Neural cell (in vitro differentiated cells): ENCODE results near the gene PTTG1IP. TPM values are rescaled to one million over a fixed set of nuclear protein-coding genes. Genes with fewer than 3 reads are reported as not detected.
"Not testable (repeated sequence)": the region's sequence is repeated elsewhere in the genome, so short reads cannot be mapped to it uniquely, and the experiment has no call there.

Source experiments
- H2AFZ ChIP-seq: fragments of 200-600, 300-800 bp; sonication (generic), shearing (Covaris generic); 2 replicates; pipeline ENCODE4 v1.6.0; 2014; ENCODE audit warnings: low read depth, mild to moderate bottlenecking, antibody characterized with exemption, low read length, moderate library complexity
- H3F3A ChIP-seq: fragments of 200-600 bp; shearing (Covaris generic); 2 replicates; pipeline ENCODE4 v1.6.1; 2016; ENCODE audit warnings: mild to moderate bottlenecking, moderate library complexity, mixed read lengths, antibody characterized with exemption, low read length; ENCODE audit not compliant: insufficient read depth, poor library complexity, severe bottlenecking
- H3K27ac ChIP-seq: fragments of 200-600, 300-800 bp; sonication (generic), shearing (Covaris generic); 2 replicates; pipeline ENCODE4 v1.5.1; 2014; ENCODE audit warnings: mild to moderate bottlenecking, low read length, moderate library complexity
- H3K27me3 ChIP-seq: fragments of 300-800, 200-600 bp; sonication (generic), shearing (Covaris generic); 2 replicates; pipeline ENCODE4 v1.6.0; 2014; ENCODE audit warnings: mild to moderate bottlenecking, low read depth, low read length, moderate library complexity; ENCODE audit not compliant: insufficient read depth
- H3K36me3 ChIP-seq: fragments of 300-800, 200-600 bp; sonication (generic), shearing (Covaris generic); 2 replicates; pipeline ENCODE4 v1.5.1; 2014; ENCODE audit warnings: mild to moderate bottlenecking, antibody characterized with exemption, low read length, moderate library complexity; ENCODE audit not compliant: insufficient read depth
- H3K4me2 ChIP-seq: fragments of 300-800, 200-600 bp; sonication (generic), shearing (Covaris generic); 2 replicates; pipeline ENCODE4 v1.6.0; 2014; ENCODE audit warnings: mild to moderate bottlenecking, low read length
- H3K4me3 ChIP-seq: fragments of 300-800, 200-600 bp; sonication (generic), shearing (Covaris generic); 2 replicates; pipeline ENCODE4 v1.5.1; 2014; ENCODE audit warnings: mild to moderate bottlenecking, low read length, moderate library complexity
- H3K79me2 ChIP-seq: fragments of 200-600 bp; shearing (Covaris generic); replicated peaks from 2 replicates; pipeline ENCODE4 v1.6.0; 2014; ENCODE audit warnings: mild to moderate bottlenecking, low read length, moderate library complexity; ENCODE audit not compliant: insufficient read depth
- H3K9ac ChIP-seq: fragments of 300-800, 200-600 bp; sonication (generic), shearing (Covaris generic); 2 replicates; pipeline ENCODE4 v1.6.1; 2016; ENCODE audit warnings: mild to moderate bottlenecking, low read length, mixed read lengths
- H3K9me2 ChIP-seq: fragments of 200-600 bp; shearing (Covaris generic); 2 replicates; pipeline ENCODE4 v1.6.1; 2016; ENCODE audit warnings: mild to moderate bottlenecking, low read length, mixed read lengths; ENCODE audit not compliant: insufficient read depth
- H3K9me3 ChIP-seq: fragments of 200-600, 300-800 bp; sonication (generic), shearing (Covaris generic); 2 replicates; pipeline ENCODE4 v1.6.1; 2016; ENCODE audit warnings: mild to moderate bottlenecking, mixed run types, low read length, moderate library complexity, mixed read lengths
- H4K20me1 ChIP-seq: fragments of 200-600 bp; shearing (Covaris generic); 2 replicates; pipeline ENCODE4 v1.6.1; 2016; ENCODE audit warnings: mild to moderate bottlenecking, mixed run types; ENCODE audit not compliant: insufficient read depth
- CTCF ChIP-seq: fragments of 450-650 bp; IDR thresholded peaks from 2 replicates; pipeline ENCODE4 v1.5.1; 2014; ENCODE audit warnings: antibody characterized with exemption, mild to moderate bottlenecking, moderate library complexity; ENCODE audit not compliant: poor library complexity, severe bottlenecking
- EP300 ChIP-seq: fragments of 450-650 bp; conservative IDR thresholded peaks from 2 replicates; pipeline ENCODE4 v1.6.1; 2014; ENCODE audit warnings: antibody characterized with exemption, mild to moderate bottlenecking, moderate library complexity; ENCODE audit not compliant: poor library complexity, severe bottlenecking
- EZH2 ChIP-seq: fragments of 200-600, 300-800 bp; shearing (Covaris generic), sonication (generic); IDR thresholded peaks from 2 replicates; pipeline ENCODE4 v1.6.1; 2014; ENCODE audit warnings: antibody characterized with exemption, low read length, borderline replicate concordance, mild to moderate bottlenecking; ENCODE audit not compliant: insufficient read depth, poor library complexity, severe bottlenecking
- MXI1 ChIP-seq: fragments of 450-650 bp; conservative IDR thresholded peaks from 2 replicates; pipeline ENCODE4 v1.6.1; 2014; ENCODE audit warnings: antibody characterized with exemption, mild to moderate bottlenecking; ENCODE audit not compliant: poor library complexity, severe bottlenecking
- POLR2AphosphoS5 ChIP-seq: IDR thresholded peaks from 2 replicates; pipeline ENCODE4 v1.6.1; 2012
- RAD21 ChIP-seq: fragments of 450-650 bp; conservative IDR thresholded peaks from 2 replicates; pipeline ENCODE4 v1.6.1; 2014; ENCODE audit warnings: antibody characterized with exemption, mild to moderate bottlenecking, moderate library complexity
- REST ChIP-seq: IDR thresholded peaks from 2 replicates; pipeline ENCODE4 v1.6.1; 2012; ENCODE audit warnings: borderline replicate concordance
- SMC3 ChIP-seq: fragments of 450-650 bp; conservative IDR thresholded peaks from 2 replicates; pipeline ENCODE4 v1.6.1; 2014; ENCODE audit warnings: antibody characterized with exemption, mild to moderate bottlenecking, moderate library complexity; ENCODE audit not compliant: poor library complexity
- TAF1 ChIP-seq: IDR thresholded peaks from 2 replicates; pipeline ENCODE4 v1.6.1; 2012; ENCODE audit warnings: low read depth
- polyA plus RNA-seq: library from polyadenylated mRNA; depleted of rRNA; stranded (reverse); fragments of >200 nt; gene quantifications from 2 replicates; pipeline ENCODE4 v1.2.3, GENCODE V29; 2014

PTTG1IP gene
- polyA plus RNA-seq, 1 donor from 2014 or later: 152 TPM

- TF ChIP-seq REST (no peak), TAF1 (no peak), CTCF (no peak), SMC3 (no peak), MXI1 (no peak), POLR2AphosphoS5 (no peak), RAD21 (no peak), EZH2 (no peak), EP300 (no peak)
- H3K79me2 ChIP-seq: no peaks in the 10 kb centered on the region
- H3K9me2 ChIP-seq: no peaks in the 10 kb centered on the region
- H3K4me3 ChIP-seq: no peak overlapping the region
- no peak overlapping the region for H3K27ac ChIP-seq
- H3K4me2 ChIP-seq: no peak overlapping the region
- no peaks in the 10 kb centered on the region for H4K20me1 ChIP-seq
- peaks cover 18% of the 10 kb centered on the region for H3K27me3 ChIP-seq
- H2AFZ ChIP-seq: no peak overlapping the region
- no peaks in the 10 kb centered on the region for H3K9me3 ChIP-seq
- no peaks in the 10 kb centered on the region for H3F3A ChIP-seq
- no peak overlapping the region for H3K9ac ChIP-seq
- H3K36me3 ChIP-seq: no peaks in the 10 kb centered on the region
Observed at GRCh38 chr21:44913425-44914175, 40.1 kb upstream of the PTTG1IP start.

- H4K20me1 ChIP-seq, H3K9me3 ChIP-seq, H2AFZ ChIP-seq, H3K4me2 ChIP-seq, H3K4me3 ChIP-seq, H3F3A ChIP-seq, H3K9ac ChIP-seq, H3K79me2 ChIP-seq, H3K9me2 ChIP-seq, H3K27ac ChIP-seq, H3K36me3 ChIP-seq: not testable (repeated sequence)
- H3K27me3 ChIP-seq: peaks cover 10% of the 10 kb centered on the region
Observed at GRCh38 chr21:44912506-44913412, 39.3 kb upstream of the PTTG1IP start.
